ENCODE measurements around the gene METTL15.

GRCh38 chr11:28110108-28110820 lies 2.1 kb downstream of the METTL15 start:
- TF ChIP-seq POLR2A (IDR thresholded peaks at IDR 0.05; ENCODE audit: low read length) (peak; percentile 85), GATA1 (IDR thresholded peaks at IDR 0.05; ENCODE audit: low read depth, low read length) (no peak)
